Measurements from ENCODE around the gene LRRC47. TPM values are rescaled to one million over a fixed set of nuclear protein-coding genes. Genes with fewer than 3 reads are reported as not detected.

The LRRC47 gene
- total RNA-seq, 1 donor from 2014 or later = 57.9 TPM

GRCh38 chr1:3820316-3820715, 24.0 kb upstream of the LRRC47 start:
- H3K27me3 Mint-ChIP-seq (ENCODE audit: low read depth) = no peaks in the 10 kb centered on the region

GRCh38 chr1:3819771-3820200, 23.5 kb upstream of the LRRC47 start:
- Mint-ChIP-seq H3K9me3 (no peaks in the 10 kb centered on the region), H3K4me3 (no peak overlapping the region), H3K36me3 (ENCODE audit: low read depth) (peaks cover 3% of the 10 kb centered on the region), H3K4me1 (no peaks in the 10 kb centered on the region), H3K27ac (ENCODE audit: unreplicated experiment) (no peak overlapping the region), H3K27me3 (ENCODE audit: low read depth) (no peaks in the 10 kb centered on the region)
- TF ChIP-seq CTCF (conservative IDR thresholded peaks at IDR 0.05) = no peak
- no peak for DNase-seq (ENCODE audit: low read depth, low spot score)

More at GRCh38 chr1:3820316-3820715, 24.0 kb upstream of the LRRC47 start:
- Mint-ChIP-seq H3K9me3 (no peaks in the 10 kb centered on the region), H3K4me3 (no peak overlapping the region), H3K27ac (ENCODE audit: unreplicated experiment) (no peak overlapping the region), H3K36me3 (ENCODE audit: low read depth) (peaks cover 3% of the 10 kb centered on the region), H3K4me1 (no peaks in the 10 kb centered on the region)
- DNase-seq (ENCODE audit: low read depth, low spot score) = no peak
- no peak for TF ChIP-seq CTCF (conservative IDR thresholded peaks at IDR 0.05)

GRCh38 chr1:3817821-3818597, 21.7 kb upstream of the LRRC47 start:
- no peak for TF ChIP-seq CTCF (conservative IDR thresholded peaks at IDR 0.05)
- Mint-ChIP-seq H3K4me3 (no peak overlapping the region), H3K27me3 (ENCODE audit: low read depth) (no peaks in the 10 kb centered on the region), H3K9me3 (no peaks in the 10 kb centered on the region), H3K36me3 (ENCODE audit: low read depth) (no peaks in the 10 kb centered on the region), H3K4me1 (no peaks in the 10 kb centered on the region), H3K27ac (ENCODE audit: unreplicated experiment) (no peak overlapping the region)
- DNase-seq (ENCODE audit: low read depth, low spot score) = no peak

GRCh38 chr1:3817138-3817740, 20.9 kb upstream of the LRRC47 start:
- no peaks in the 10 kb centered on the region for H3K9me3 Mint-ChIP-seq
- H3K27ac Mint-ChIP-seq (ENCODE audit: unreplicated experiment) = no peak overlapping the region
- no peak for TF ChIP-seq CTCF (conservative IDR thresholded peaks at IDR 0.05)
- H3K4me3 Mint-ChIP-seq = no peak overlapping the region
- H3K27me3 Mint-ChIP-seq (ENCODE audit: low read depth) = no peaks in the 10 kb centered on the region
- no peaks in the 10 kb centered on the region for H3K4me1 Mint-ChIP-seq
- H3K36me3 Mint-ChIP-seq (ENCODE audit: low read depth) = no peaks in the 10 kb centered on the region
- DNase-seq (ENCODE audit: low read depth, low spot score) = no peak

GRCh38 chr1:3816331-3817137, 20.2 kb upstream of the LRRC47 start:
- no peak overlapping the region for H3K4me3 Mint-ChIP-seq
- peaks cover under 1% of the 10 kb centered on the region for H3K27me3 Mint-ChIP-seq (ENCODE audit: low read depth)
- no peaks in the 10 kb centered on the region for H3K4me1 Mint-ChIP-seq
- DNase-seq (ENCODE audit: low read depth, low spot score) = no peak
- H3K27ac Mint-ChIP-seq (ENCODE audit: unreplicated experiment) = no peak overlapping the region
- TF ChIP-seq CTCF (conservative IDR thresholded peaks at IDR 0.05) = no peak
- no peaks in the 10 kb centered on the region for H3K9me3 Mint-ChIP-seq
- no peaks in the 10 kb centered on the region for H3K36me3 Mint-ChIP-seq (ENCODE audit: low read depth)

All from neural crest cell (in vitro differentiated cells).